Progenitor cell of endocrine pancreas (in vitro differentiated cells): Measurements from ENCODE around the gene PROM1. TPM values are rescaled to one million over a fixed set of nuclear protein-coding genes. Genes with fewer than 3 reads are reported as not detected.

Source experiments
- DNase-seq: peaks from one replicate; pipeline ENCODE4 v3.0.0; 2021; ENCODE audit warnings: low spot score; ENCODE audit not compliant: unreplicated experiment
- H3K27ac Mint-ChIP-seq: 2 replicates; pipeline ENCODE4 v1.8.0; 2021; ENCODE audit warnings: mild to moderate bottlenecking, moderate library complexity, mixed read lengths
- H3K27me3 Mint-ChIP-seq: 2 replicates; pipeline ENCODE4 v1.8.0; 2021; ENCODE audit warnings: mixed read lengths
- H3K36me3 Mint-ChIP-seq: 2 replicates; pipeline ENCODE4 v1.8.0; 2022; ENCODE audit warnings: mixed read lengths; ENCODE audit not compliant: insufficient read depth
- H3K4me1 Mint-ChIP-seq: 2 replicates; pipeline ENCODE4 v1.8.0; 2021; ENCODE audit warnings: low read depth, mixed read lengths
- H3K4me3 Mint-ChIP-seq: 2 replicates; pipeline ENCODE4 v1.8.0; 2021; ENCODE audit warnings: low read depth, mild to moderate bottlenecking, moderate library complexity, mixed read lengths
- H3K9me3 Mint-ChIP-seq: 2 replicates; pipeline ENCODE4 v1.8.0; 2021; ENCODE audit warnings: low read depth, mixed read lengths
- total RNA-seq: library from RNA; stranded (reverse); gene quantifications from 2 replicates; pipeline ENCODE4 v1.2.1, GENCODE V29; 2021
- TF ChIP-seq, protein P1 (sequence below): fragments of 200-600 bp; sonication (generic); IDR thresholded peaks from one replicate; pipeline ENCODE4 v1.5.0; 2021; ENCODE audit warnings: antibody characterized with exemption, mild to moderate bottlenecking; ENCODE audit not compliant: unreplicated experiment

The PROM1 gene
- total RNA-seq, 1 donor from 2014 or later: 105 TPM

DNA sequence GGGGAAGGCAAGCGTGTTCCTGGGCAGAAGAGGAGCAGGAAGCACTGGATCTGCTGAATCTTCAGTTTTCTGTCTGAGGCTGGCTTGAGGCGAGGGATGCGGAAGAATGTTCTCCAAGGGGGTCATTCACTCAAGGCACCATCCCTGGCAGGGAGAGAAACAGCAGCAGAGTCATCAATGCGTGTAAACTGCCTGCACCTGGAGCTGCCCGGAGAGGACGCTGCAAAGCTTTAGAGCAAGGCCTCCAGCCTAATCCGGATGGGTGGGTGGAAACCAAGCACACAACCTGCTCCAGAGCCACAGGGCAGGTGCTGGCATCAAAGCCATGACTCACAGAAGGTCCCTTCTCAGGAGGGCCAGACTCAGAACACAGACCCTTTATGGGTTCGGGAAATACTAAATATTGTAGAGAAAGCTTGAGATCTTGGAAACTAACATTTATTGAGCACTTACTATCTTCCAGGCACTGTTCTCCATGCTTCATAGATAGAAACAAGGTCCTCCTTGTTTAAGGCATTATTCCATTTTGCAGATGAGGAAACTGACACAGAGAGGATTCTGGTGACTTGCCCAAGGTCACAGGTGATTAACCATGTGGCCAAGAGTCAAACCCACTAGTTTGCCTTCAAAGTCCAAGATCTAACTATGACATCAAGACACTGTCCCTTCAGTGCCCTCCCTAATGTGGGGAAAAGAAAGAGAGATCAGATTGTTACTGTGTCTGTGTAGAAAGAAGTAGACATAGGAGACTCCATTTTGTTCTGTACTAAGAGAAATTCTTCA, 7.7 kb downstream of the PROM1 start:
- no peak overlapping the region for H3K4me3 Mint-ChIP-seq
- no peak overlapping the region for H3K27ac Mint-ChIP-seq
- DNase-seq: no peak
- H3K9me3 Mint-ChIP-seq: no peaks in the 10 kb centered on the region
- H3K4me1 Mint-ChIP-seq: peaks cover 29% of the 10 kb centered on the region
- TF ChIP-seq, protein P1, sequence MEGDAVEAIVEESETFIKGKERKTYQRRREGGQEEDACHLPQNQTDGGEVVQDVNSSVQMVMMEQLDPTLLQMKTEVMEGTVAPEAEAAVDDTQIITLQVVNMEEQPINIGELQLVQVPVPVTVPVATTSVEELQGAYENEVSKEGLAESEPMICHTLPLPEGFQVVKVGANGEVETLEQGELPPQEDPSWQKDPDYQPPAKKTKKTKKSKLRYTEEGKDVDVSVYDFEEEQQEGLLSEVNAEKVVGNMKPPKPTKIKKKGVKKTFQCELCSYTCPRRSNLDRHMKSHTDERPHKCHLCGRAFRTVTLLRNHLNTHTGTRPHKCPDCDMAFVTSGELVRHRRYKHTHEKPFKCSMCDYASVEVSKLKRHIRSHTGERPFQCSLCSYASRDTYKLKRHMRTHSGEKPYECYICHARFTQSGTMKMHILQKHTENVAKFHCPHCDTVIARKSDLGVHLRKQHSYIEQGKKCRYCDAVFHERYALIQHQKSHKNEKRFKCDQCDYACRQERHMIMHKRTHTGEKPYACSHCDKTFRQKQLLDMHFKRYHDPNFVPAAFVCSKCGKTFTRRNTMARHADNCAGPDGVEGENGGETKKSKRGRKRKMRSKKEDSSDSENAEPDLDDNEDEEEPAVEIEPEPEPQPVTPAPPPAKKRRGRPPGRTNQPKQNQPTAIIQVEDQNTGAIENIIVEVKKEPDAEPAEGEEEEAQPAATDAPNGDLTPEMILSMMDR: no peak
- no peaks in the 10 kb centered on the region for H3K27me3 Mint-ChIP-seq
- peaks cover 17% of the 10 kb centered on the region for H3K36me3 Mint-ChIP-seq

- peaks cover 22% of the 10 kb centered on the region for H3K36me3 Mint-ChIP-seq
- no peaks in the 10 kb centered on the region for H3K9me3 Mint-ChIP-seq
- H3K27ac Mint-ChIP-seq: no peak overlapping the region
- TF ChIP-seq, protein P1: no peak
- H3K4me1 Mint-ChIP-seq: peaks cover 37% of the 10 kb centered on the region
- DNase-seq: no peak
- no peaks in the 10 kb centered on the region for H3K27me3 Mint-ChIP-seq
- no peak overlapping the region for H3K4me3 Mint-ChIP-seq
Observed at GRCh38 chr4:16075061-16075460, 8.8 kb downstream of the PROM1 start.

- Mint-ChIP-seq H3K4me3 (no peak overlapping the region), H3K27ac (no peak overlapping the region), H3K9me3 (no peaks in the 10 kb centered on the region), H3K36me3 (peaks cover 28% of the 10 kb centered on the region), H3K4me1 (peaks cover 28% of the 10 kb centered on the region), H3K27me3 (no peaks in the 10 kb centered on the region)
- no peak for DNase-seq
- TF ChIP-seq, protein P1: no peak
Observed at GRCh38 chr4:16072168-16072567, 11.7 kb downstream of the PROM1 start.

DNA sequence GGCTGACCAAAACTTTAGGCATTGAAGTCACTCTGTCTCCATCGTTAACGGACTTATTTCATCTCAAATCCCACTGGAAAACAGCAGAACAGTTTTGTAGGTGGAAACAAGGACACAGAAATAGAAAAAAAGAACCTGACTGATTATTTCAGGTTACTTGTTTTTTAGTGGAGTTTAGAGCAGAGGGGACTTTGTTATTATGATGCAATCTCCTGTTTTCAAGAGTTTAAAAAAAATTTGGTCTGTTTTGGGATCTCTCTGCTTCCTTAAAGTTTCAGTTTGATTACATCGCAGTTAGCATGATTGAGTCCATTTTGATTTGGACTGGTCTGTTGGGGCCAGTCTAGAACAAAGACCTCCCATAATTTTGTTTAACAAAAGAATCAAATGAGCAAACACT, 13.6 kb downstream of the PROM1 start:
- Mint-ChIP-seq H3K9me3 (no peaks in the 10 kb centered on the region), H3K4me3 (no peak overlapping the region), H3K36me3 (peaks cover 30% of the 10 kb centered on the region), H3K4me1 (peaks cover 24% of the 10 kb centered on the region), H3K27ac (peak overlapping the region; percentile 25), H3K27me3 (no peaks in the 10 kb centered on the region)
- no peak for DNase-seq
- TF ChIP-seq, protein P1: no peak

DNA sequence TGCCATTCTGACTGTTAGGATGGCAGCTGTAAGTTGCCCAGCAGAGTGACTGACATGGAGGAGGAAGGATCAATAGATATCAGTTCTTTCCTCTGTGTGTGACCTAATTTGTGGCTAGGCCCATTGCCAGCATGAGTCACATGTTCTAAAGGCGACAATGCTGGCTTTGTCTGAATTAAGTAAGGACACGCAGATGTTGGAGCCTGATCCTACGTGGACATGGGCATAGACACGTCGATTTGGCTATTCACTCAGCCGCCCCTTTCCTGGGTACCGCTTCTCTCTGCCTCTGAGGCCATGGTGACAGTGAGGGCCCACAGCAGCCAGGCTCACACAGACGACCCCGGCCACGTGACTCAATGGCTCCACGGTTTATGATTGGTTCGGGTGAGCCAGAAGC, 16.3 kb downstream of the PROM1 start:
- TF ChIP-seq, protein P1: no peak
- H3K27ac Mint-ChIP-seq: peak overlapping the region; percentile 69
- H3K4me1 Mint-ChIP-seq: peaks cover 22% of the 10 kb centered on the region
- no peak overlapping the region for H3K4me3 Mint-ChIP-seq
- peaks cover 12% of the 10 kb centered on the region for H3K9me3 Mint-ChIP-seq
- DNase-seq: no peak
- H3K27me3 Mint-ChIP-seq: no peaks in the 10 kb centered on the region
- peaks cover 39% of the 10 kb centered on the region for H3K36me3 Mint-ChIP-seq
